Common myeloid progenitor, CD34-positive (primary cell): ENCODE data around the gene DDRGK1.

Experiments
- CTCF ChIA-PET: fragments of 350-600 bp; sonication (Branson Sonifier 250); formaldehyde crosslinking; loops from one replicate; lab custom pipeline; 2021; ENCODE audit warnings: antibody characterized with exemption; lab: Charles Lee
- POLR2A ChIA-PET: fragments of 350-600 bp; sonication (Branson Sonifier 250); formaldehyde crosslinking; loops from one replicate; lab custom pipeline; 2021; ENCODE audit warnings: antibody characterized with exemption; lab: Charles Lee
- DNase-seq, 3 donors: peaks; one replicate each; pipeline versions ENCODE4 v3.0.0 to v3.0.0-alpha.2; 2013
- H3K27ac ChIP-seq, 2 experiments: 1 replicate in 1 of 2; 2 replicates in 1 of 2; pipeline ENCODE4 v1.7.0; 2013; ENCODE audit warnings: inconsistent platforms in 2 of 2, low read length in 2 of 2, mild to moderate bottlenecking in 2 of 2, low read depth in 1 of 2, moderate library complexity in 1 of 2; ENCODE audit not compliant: severe bottlenecking in 2 of 2, insufficient read depth in 1 of 2, poor library complexity in 1 of 2
- H3K27me3 ChIP-seq, 5 experiments: replicated peaks in 2 of 5; 1 replicate in 3 of 5; 2 replicates in 2 of 5; pipeline versions ENCODE4 v1.6.1 to v1.7.0; 2013; ENCODE audit warnings: low read length in 4 of 5, mild to moderate bottlenecking in 2 of 5, moderate library complexity in 2 of 5, inconsistent platforms in 1 of 5; ENCODE audit not compliant: insufficient read depth in 5 of 5, control insufficient read depth in 4 of 5
- H3K36me3 ChIP-seq, 4 experiments: 1 replicate in 2 of 4; 2 replicates in 2 of 4; pipeline versions ENCODE4 v1.6.1 to v1.7.0; 2013; ENCODE audit warnings: low read length in 3 of 4, control low read depth in 1 of 4, mild to moderate bottlenecking in 1 of 4; ENCODE audit not compliant: control insufficient read depth in 4 of 4, insufficient read depth in 4 of 4
- H3K4me1 ChIP-seq, 4 experiments: 1 replicate in 3 of 4; 2 replicates in 1 of 4; pipeline versions ENCODE4 v1.6.1 to v1.7.1; 2013; ENCODE audit warnings: low read length in 3 of 4, mild to moderate bottlenecking in 3 of 4, control low read depth in 1 of 4, inconsistent platforms in 1 of 4, moderate library complexity in 1 of 4; ENCODE audit not compliant: control insufficient read depth in 4 of 4, insufficient read depth in 4 of 4; ENCODE audit errors: control extremely low read depth in 1 of 4
- H3K4me3 ChIP-seq, 7 experiments: 1 replicate in 4 of 7; 2 replicates in 3 of 7; pipeline versions ENCODE4 v1.5.1 to v1.7.0; 2013; ENCODE audit warnings: mild to moderate bottlenecking in 7 of 7, low read length in 6 of 7, moderate library complexity in 6 of 7, inconsistent platforms in 2 of 7, low read depth in 2 of 7, control low read depth in 1 of 7; ENCODE audit not compliant: insufficient read depth in 4 of 7, control insufficient read depth in 1 of 7; ENCODE audit errors: extremely low read depth in 1 of 7
- H3K9me3 ChIP-seq, 5 experiments: 1 replicate in 4 of 5; 2 replicates in 1 of 5; pipeline versions ENCODE4 v1.6.1 to v1.7.1; 2013; ENCODE audit warnings: low read length in 4 of 5, mild to moderate bottlenecking in 2 of 5, inconsistent platforms in 1 of 5, low read depth in 1 of 5, moderate library complexity in 1 of 5; ENCODE audit not compliant: control insufficient read depth in 4 of 5, insufficient read depth in 2 of 5; ENCODE audit errors: control extremely low read depth in 1 of 5
- WGBS: methylation state at CpG from one replicate; pipeline ENCODE4 v1.1.5; 2013; ENCODE audit not compliant: insufficient coverage; 5-methylcytosine and 5-hydroxymethylcytosine counted together

Gene DDRGK1

DNA sequence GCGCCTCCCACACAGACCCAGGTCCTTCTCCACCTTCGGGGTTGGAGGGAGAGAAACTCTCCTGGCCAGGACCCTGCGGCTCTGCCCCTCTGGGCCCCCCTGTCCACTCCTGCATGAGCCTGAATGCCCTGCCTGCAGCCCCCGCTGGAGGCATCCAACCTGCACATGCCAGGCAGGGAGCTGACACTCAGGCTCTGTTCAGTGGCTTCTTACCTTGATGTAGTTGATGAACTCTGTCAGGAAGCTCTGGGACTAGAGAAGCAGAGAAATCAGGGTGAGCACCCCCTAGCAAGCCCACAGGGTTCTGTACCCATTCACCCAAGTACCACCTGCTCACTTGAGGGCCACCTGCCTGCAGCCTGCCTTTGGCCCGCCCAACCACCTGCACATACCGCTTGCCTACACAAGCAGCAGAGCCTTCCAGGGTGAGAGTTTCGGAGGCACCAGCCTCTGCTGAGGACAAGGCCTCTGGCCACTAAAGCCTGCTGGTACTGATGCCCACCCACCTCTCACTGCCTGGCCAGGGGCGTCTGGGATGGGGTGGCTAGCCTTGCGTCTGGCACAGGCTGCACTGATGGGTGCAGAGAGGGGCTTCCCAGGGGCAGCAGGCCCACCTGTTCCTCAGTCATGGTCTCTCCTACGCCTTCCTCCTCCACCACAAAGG, 9.7 kb downstream of the DDRGK1 start:
- H3K27me3 ChIP-seq: no peaks in the 10 kb centered on the region
- H3K36me3 ChIP-seq: peaks cover 17 to 83% (median 61%) of the 10 kb centered on the region in 4 experiments
- ChIA-PET POLR2A (no interaction called here), CTCF (interaction anchor here (2.2 kb wide), 1 partner anchor 10 kb away, joined by 7 read pairs; no protein-coding TSS in a partner anchor)
- no peaks in the 10 kb centered on the region for H3K9me3 ChIP-seq
- no peak overlapping the region for H3K4me3 ChIP-seq
- over 99% methylated on average over 10 of the region's 10 CpGs for WGBS
- H3K27ac ChIP-seq: no peak overlapping the region
- no peak for DNase-seq
- no peaks in the 10 kb centered on the region for H3K4me1 ChIP-seq

DNA sequence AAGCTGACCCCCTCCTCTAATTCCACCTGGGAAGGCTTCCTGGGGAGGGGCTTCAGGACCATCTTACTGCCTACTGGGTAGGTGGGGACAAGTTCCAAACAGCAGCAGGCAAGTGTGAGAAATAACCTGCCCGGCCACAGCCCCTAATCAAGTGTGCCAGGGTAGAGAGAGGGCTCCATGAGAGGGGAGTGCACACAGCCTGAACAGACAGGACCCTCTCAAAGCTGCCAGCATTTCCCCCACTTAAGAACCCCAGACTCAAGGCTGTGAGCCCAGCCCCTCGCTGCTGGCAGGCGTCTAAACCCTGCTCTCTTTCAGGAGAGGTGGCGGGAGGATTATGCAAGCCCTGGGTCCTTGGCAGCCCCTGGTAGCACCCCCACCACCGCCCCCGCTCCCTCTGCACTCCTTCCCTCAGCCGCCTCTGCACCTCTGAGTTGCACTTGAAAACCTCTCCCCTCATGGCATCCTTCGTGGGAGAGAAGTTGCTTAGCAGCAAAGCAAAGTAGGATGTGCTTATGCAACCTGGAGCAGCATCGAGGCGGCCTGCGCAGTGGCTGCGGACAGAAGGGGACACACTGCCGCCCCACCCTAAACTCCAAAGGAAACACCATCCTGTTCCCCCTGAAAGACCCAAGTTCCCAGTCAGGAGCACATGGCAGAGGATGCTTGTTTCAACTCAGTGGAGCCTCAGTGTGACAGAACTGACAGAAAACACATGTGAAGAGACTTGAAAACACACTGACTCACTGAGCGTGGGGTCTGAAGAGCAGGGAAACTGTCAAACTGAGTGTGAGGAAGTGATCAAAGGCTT, 10.5 kb downstream of the DDRGK1 start:
- ChIA-PET POLR2A (no interaction called here), CTCF (interaction anchor here (0.8 to 2.2 kb wide), 3 partner anchors 9 to 37 kb away, joined by 3 to 7 read pairs (median 3); no protein-coding TSS in a partner anchor)
- no peak overlapping the region for H3K27ac ChIP-seq
- H3K9me3 ChIP-seq: no peaks in the 10 kb centered on the region
- no peak for DNase-seq
- H3K4me1 ChIP-seq: no peaks in the 10 kb centered on the region
- H3K4me3 ChIP-seq: no peak overlapping the region
- H3K27me3 ChIP-seq: no peaks in the 10 kb centered on the region
- peaks cover 16 to 83% (median 58%) of the 10 kb centered on the region in 4 experiments for H3K36me3 ChIP-seq
- 97% methylated on average over 9 of the region's 14 CpGs for WGBS

DNA sequence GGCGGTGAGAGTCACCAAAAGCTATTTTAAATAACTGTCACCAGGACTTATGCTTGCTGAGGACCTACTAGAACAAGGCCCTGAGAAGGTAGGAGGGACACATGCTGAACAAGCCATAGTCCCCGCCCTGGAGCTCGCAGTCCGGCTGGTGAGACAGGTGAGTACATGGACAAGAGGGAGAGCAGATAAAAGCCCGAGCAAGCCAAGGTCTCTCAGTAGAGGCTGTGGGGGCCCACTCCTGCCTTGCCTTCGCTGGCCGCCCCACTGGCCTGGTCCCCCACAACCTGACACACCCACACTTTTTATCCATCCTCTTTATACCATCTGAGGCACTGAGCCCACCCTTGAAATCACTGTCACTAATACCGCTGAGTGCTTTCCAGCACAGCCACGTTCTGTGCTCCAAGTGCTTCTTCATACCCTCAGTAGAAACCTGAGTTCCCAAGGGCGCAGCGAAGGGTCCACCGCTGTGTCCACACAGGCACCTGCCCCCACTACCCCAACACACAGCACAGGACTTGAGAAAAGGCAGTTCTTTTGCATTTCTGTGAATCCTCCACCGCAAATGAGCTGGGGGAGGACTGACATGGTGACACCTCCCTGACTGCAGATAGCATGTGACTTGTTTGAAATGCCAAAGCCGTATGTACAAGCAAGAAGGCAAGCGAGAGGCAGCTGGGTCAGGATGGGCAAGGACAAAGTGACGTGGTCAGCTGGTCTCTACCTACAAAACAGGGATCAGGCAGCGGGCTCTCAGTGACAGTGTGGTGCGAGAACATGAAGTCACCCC, 12.1 kb downstream of the DDRGK1 start:
- Histone ChIP-seq H3K27ac (no peak overlapping the region), H3K36me3 (peaks cover 16 to 80% (median 53%) of the 10 kb centered on the region in 4 experiments), H3K4me1 (no peaks in the 10 kb centered on the region), H3K4me3 (no peak overlapping the region), H3K9me3 (no peaks in the 10 kb centered on the region), H3K27me3 (no peaks in the 10 kb centered on the region)
- 95% methylated on average over 17 of the region's 18 CpGs for WGBS
- ChIA-PET POLR2A (no interaction called here), CTCF (interaction anchor here (2.2 kb wide), 1 partner anchor 8 kb away, joined by 7 read pairs; no protein-coding TSS in a partner anchor)
- no peak for DNase-seq

DNA sequence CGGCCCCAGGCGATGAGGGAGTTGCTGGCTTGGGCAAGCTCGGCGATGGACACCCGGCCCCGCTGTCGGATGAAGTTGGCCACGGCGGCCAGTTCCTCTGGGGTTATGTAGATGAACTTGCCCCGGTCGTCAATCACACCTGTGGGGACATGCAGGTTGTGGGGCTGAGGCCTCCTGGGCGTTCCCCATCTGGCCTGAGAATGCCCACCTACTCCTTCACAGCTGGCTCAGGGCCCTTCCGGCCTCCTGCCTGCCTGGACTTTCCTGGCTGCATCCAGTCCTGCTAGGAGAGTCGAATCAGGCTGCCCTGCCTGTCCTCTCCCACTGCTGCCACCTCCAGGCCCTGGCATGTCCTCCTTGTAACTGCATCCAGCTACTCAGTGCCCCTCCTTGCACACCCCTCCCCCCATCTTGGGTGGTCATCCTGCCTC, 13.8 kb downstream of the DDRGK1 start:
- Histone ChIP-seq H3K27me3 (no peaks in the 10 kb centered on the region), H3K4me3 (no peak overlapping the region), H3K4me1 (no peaks in the 10 kb centered on the region), H3K36me3 (peaks cover 16 to 68% (median 48%) of the 10 kb centered on the region in 4 experiments), H3K9me3 (no peaks in the 10 kb centered on the region), H3K27ac (no peak overlapping the region)
- 96% methylated on average over 12 of the region's 14 CpGs for WGBS
- no peak for DNase-seq
- ChIA-PET CTCF (interaction anchor here (0.8 kb wide), 1 partner anchor 23 kb away, joined by 3 read pairs; no protein-coding TSS in a partner anchor), POLR2A (no interaction called here)

DNA sequence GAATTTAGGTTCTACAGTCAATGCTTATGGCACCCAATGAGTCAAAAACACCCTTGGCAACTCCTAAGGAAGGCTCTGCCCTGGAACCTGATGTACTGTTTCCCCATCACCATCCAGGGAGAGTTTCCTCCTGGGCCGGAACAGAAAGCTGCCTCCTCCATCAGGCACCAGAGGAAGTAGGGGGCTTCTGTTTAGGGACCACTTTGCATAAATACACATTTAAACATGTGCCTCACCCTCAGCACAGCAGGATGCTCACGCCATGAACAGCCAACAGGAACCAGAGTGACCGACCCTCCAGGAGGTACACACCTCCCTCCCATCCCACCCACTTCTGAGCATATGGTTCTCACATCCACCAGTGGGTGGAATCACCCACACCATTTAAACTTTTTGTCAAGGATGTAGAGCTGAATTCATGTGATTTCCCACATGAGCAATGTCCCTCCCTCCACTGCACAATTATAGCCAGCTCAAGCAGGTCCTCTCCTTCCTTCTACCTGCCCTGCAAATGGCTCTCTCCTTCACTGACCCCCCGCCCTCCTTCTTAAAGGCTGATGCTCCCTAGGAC, 14.8 kb downstream of the DDRGK1 start:
- no peaks in the 10 kb centered on the region for H3K4me1 ChIP-seq
- WGBS: 80% methylated on average over 1 of the region's 4 CpGs
- peaks cover 14 to 57% (median 39%) of the 10 kb centered on the region in 4 experiments for H3K36me3 ChIP-seq
- ChIA-PET CTCF (interaction anchor here (0.6 to 1.1 kb wide), 3 partner anchors 11 to 400 kb away, joined by 3 to 5 read pairs (median 3); no protein-coding TSS in a partner anchor), POLR2A (no interaction called here)
- no peaks in the 10 kb centered on the region for H3K27me3 ChIP-seq
- no peaks in the 10 kb centered on the region for H3K9me3 ChIP-seq
- H3K4me3 ChIP-seq: no peak overlapping the region
- DNase-seq: no peak
- no peak overlapping the region for H3K27ac ChIP-seq

DNA sequence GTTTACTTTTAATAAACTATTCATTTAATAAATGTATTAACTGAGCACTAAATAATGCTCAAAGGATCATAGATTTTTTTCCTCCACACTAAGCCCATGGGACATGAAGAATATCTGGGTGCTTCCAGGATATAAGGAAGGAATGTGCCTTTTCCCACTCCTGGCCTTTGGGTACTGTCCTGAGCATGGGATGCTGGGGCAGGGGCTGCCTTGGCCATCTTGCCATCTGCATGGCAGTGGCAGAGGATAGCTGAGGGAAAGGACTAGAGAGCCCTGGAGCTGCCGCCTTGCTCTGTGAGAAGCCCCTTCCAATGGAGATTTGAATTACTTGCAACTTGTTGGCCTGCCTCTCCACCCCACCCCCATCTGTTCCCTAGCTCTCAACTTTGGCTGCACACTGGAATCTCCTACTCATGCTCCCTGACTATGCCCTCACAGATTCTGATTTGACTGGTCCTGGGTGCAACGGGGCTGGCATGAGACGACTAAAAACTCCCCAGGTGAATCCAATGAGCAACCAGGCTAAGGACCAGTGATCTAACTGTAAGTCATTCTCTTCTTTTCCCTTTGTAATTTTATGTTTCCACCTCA, 15.6 kb downstream of the DDRGK1 start:
- POLR2A ChIA-PET: no interaction called here
- no peak for DNase-seq
- Histone ChIP-seq H3K27ac (no peak overlapping the region), H3K36me3 (peaks cover 8 to 50% (median 33%) of the 10 kb centered on the region in 4 experiments), H3K4me3 (no peak overlapping the region), H3K4me1 (no peaks in the 10 kb centered on the region), H3K27me3 (no peaks in the 10 kb centered on the region), H3K9me3 (no peaks in the 10 kb centered on the region)
- WGBS: 94% methylated on average over 3 of the region's 3 CpGs
- CTCF ChIA-PET: no interaction called here
